ENCODE results near the gene FRAT1.

- TF ChIP-seq EZH2 (IDR thresholded peaks at IDR 0.05; ENCODE audit: low read depth): no peak
- no peak for TF ChIP-seq CTCF (conservative IDR thresholded peaks at IDR 0.05)
Observed at GRCh38 chr10:97311111-97311626, 7.9 kb upstream of the FRAT1 start.
